CD14-positive monocyte (primary cell): ENCODE measurements around the gene OTUD3. TPM values are rescaled to one million over a fixed set of nuclear protein-coding genes. Genes with fewer than 3 reads are reported as not detected.

Experiments
- DNase-seq, 3 donors: peaks; one replicate each; pipeline ENCODE4 v3.0.0-alpha.2; 2011 to 2022
- H2AFZ ChIP-seq: 2 replicates; pipeline ENCODE4 v1.6.0; 2012; ENCODE audit warnings: mild to moderate bottlenecking, low read depth, low read length, inconsistent platforms; ENCODE audit not compliant: insufficient read depth, poor library complexity, severe bottlenecking
- H3K27ac ChIP-seq, 2 donors: 1 replicate in 1 of 2; 2 replicates in 1 of 2; pipeline ENCODE4 v1.5.1; 2012 to 2013; ENCODE audit warnings: low read length in 2 of 2, control low read depth in 1 of 2, inconsistent platforms in 1 of 2, low read depth in 1 of 2, mild to moderate bottlenecking in 1 of 2
- H3K27me3 ChIP-seq, 2 donors: one replicate each; pipeline versions ENCODE4 v1.6.0 to v1.6.1; 2011 to 2013; ENCODE audit warnings: low read length in 2 of 2; ENCODE audit not compliant: control insufficient read depth in 2 of 2, insufficient read depth in 2 of 2
- H3K36me3 ChIP-seq, 2 donors: replicated peaks in 1 of 2; 1 replicate in 1 of 2; 2 replicates in 1 of 2; pipeline versions ENCODE4 v1.5.1 to v1.6.1; 2012 to 2013; ENCODE audit warnings: low read length in 2 of 2, control low read depth in 1 of 2, inconsistent platforms in 1 of 2, mild to moderate bottlenecking in 1 of 2; ENCODE audit not compliant: insufficient read depth in 2 of 2, control insufficient read depth in 1 of 2
- H3K4me1 ChIP-seq, 2 donors: 1 replicate in 1 of 2; 2 replicates in 1 of 2; pipeline versions ENCODE4 v1.5.1 to v1.6.1; 2012 to 2013; ENCODE audit warnings: low read length in 2 of 2, control low read depth in 1 of 2, inconsistent platforms in 1 of 2, mild to moderate bottlenecking in 1 of 2, moderate library complexity in 1 of 2; ENCODE audit not compliant: insufficient read depth in 2 of 2, control insufficient read depth in 1 of 2
- H3K4me2 ChIP-seq: replicated peaks from 2 replicates; pipeline ENCODE3; 2012; ENCODE audit warnings: low read length, moderate library complexity, mild to moderate bottlenecking; ENCODE audit not compliant: poor library complexity, severe bottlenecking; ENCODE audit errors: extremely low read depth
- H3K4me3 ChIP-seq, 3 experiments: fragments of 200-600 bp in 1 of 3; sonication (generic) in 1 of 3; replicated peaks in 1 of 3; 1 replicate in 2 of 3; 2 replicates in 1 of 3; pipeline ENCODE4 v1.5.1; 2011 to 2013; ENCODE audit warnings: low read length in 3 of 3, mild to moderate bottlenecking in 3 of 3, control low read depth in 2 of 3, low read depth in 2 of 3, inconsistent platforms in 1 of 3, moderate library complexity in 1 of 3
- H3K79me2 ChIP-seq: 2 replicates; pipeline ENCODE4 v1.6.0; 2012; ENCODE audit warnings: mild to moderate bottlenecking, control low read depth, inconsistent platforms, low read length, moderate library complexity; ENCODE audit not compliant: insufficient read depth
- H3K9ac ChIP-seq: 2 replicates; pipeline ENCODE4 v1.6.0; 2017; ENCODE audit warnings: low read length, mild to moderate bottlenecking; ENCODE audit not compliant: insufficient read depth, poor library complexity, severe bottlenecking
- H3K9me3 ChIP-seq, 2 donors: replicated peaks in 1 of 2; 1 replicate in 1 of 2; 2 replicates in 1 of 2; pipeline versions ENCODE4 v1.5.1 to v1.6.1; 2012 to 2013; ENCODE audit warnings: low read length in 2 of 2, control low read depth in 1 of 2; ENCODE audit not compliant: control insufficient read depth in 1 of 2, insufficient read depth in 1 of 2
- H4K20me1 ChIP-seq: 2 replicates; pipeline ENCODE4 v1.6.0; 2012; ENCODE audit warnings: mild to moderate bottlenecking, low read length, control low read depth, moderate library complexity; ENCODE audit not compliant: insufficient read depth
- H3K27ac Mint-ChIP-seq, 7 donors: one replicate each; pipeline ENCODE4 v1.8.0; 2020; ENCODE audit warnings: mild to moderate bottlenecking in 7 of 7, mixed read lengths in 7 of 7, moderate library complexity in 6 of 7, inconsistent platforms in 2 of 7
- H3K27me3 Mint-ChIP-seq, 3 donors: one replicate each; pipeline ENCODE4 v1.8.0; 2021 to 2022; ENCODE audit warnings: low read depth in 3 of 3, mild to moderate bottlenecking in 3 of 3, mixed read lengths in 3 of 3, moderate library complexity in 3 of 3, inconsistent platforms in 1 of 3
- H3K36me3 Mint-ChIP-seq, 2 donors: one replicate each; pipeline ENCODE4 v1.8.0; 2020; ENCODE audit warnings: mixed read lengths in 2 of 2, inconsistent platforms in 1 of 2, mild to moderate bottlenecking in 1 of 2
- H3K4me1 Mint-ChIP-seq: one replicate; pipeline ENCODE4 v1.8.0; 2020; ENCODE audit warnings: mild to moderate bottlenecking, mixed read lengths
- H3K4me3 Mint-ChIP-seq, 2 donors: one replicate each; pipeline ENCODE4 v1.8.0; 2020; ENCODE audit warnings: mild to moderate bottlenecking in 2 of 2, mixed read lengths in 2 of 2, moderate library complexity in 1 of 2
- H3K9me3 Mint-ChIP-seq, 7 donors: one replicate each; pipeline ENCODE4 v1.8.0; 2020 to 2022; ENCODE audit warnings: mixed read lengths in 7 of 7, mild to moderate bottlenecking in 6 of 7, moderate library complexity in 6 of 7, inconsistent platforms in 2 of 7
- CTCF ChIP-seq: fragments of 200-600 bp; IDR thresholded peaks from one replicate; pipeline ENCODE4 v1.8.0; 2022; ENCODE audit warnings: antibody characterized with exemption, mild to moderate bottlenecking
- WGBS: methylation state at CpG from one replicate; pipeline ENCODE4 v1.1.5; 2013; ENCODE audit warnings: missing lambda C conversion rate; ENCODE audit not compliant: insufficient coverage; 5-methylcytosine and 5-hydroxymethylcytosine counted together
- intact Hi-C, 2 donors: fragments of 100-400 bp; cut with micrococcal nuclease; formaldehyde crosslinking; loops; one replicate each; pipeline versions ENCODE4 v1.15.0 to v1.15.1; 2023
- polyA plus RNA-seq, 3 donors: library from polyadenylated mRNA; depleted of rRNA in 1 of 3; unstranded in 2 of 3; stranded (reverse) in 1 of 3; fragments of 300-500 nt in 2 of 3; fragments of >200 nt in 1 of 3; fragmentation: Illumina TruSeq in 2 of 3; gene quantifications; 1 replicate in 2 of 3; 2 replicates in 1 of 3; pipeline ENCODE4 v1.2.3, GENCODE V29; 2012 to 2021

Gene OTUD3
- polyA plus RNA-seq, 3 donors, result 0.05 to 3.8 (median 1.2) TPM

- peaks cover 7% of the 10 kb centered on the region for H3K4me1 Mint-ChIP-seq
- Histone ChIP-seq H3K27me3 (no peaks in the 10 kb centered on the region), H3K27ac (no peak overlapping the region), H3K9ac (no peak overlapping the region), H3K36me3 (peaks cover 47 to 82% of the 10 kb centered on the region in 2 donors), H4K20me1 (peaks cover 8% of the 10 kb centered on the region), H3K4me2 (no peak overlapping the region), H3K4me1 (no peaks in the 10 kb centered on the region), H3K4me3 (no peak overlapping the region), H3K9me3 (no peaks in the 10 kb centered on the region), H3K79me2 (peaks cover 10% of the 10 kb centered on the region), H2AFZ (no peak overlapping the region)
- no peaks in the 10 kb centered on the region for H3K9me3 Mint-ChIP-seq
- WGBS, result 100% methylated on average over 1 of the region's 3 CpGs
- DNase-seq, result no peak
- TF ChIP-seq CTCF, result no peak
- no peaks in the 10 kb centered on the region for H3K27me3 Mint-ChIP-seq
- intact Hi-C loops, result no loop called here
- peaks cover 50 to 53% of the 10 kb centered on the region in 2 donors for H3K36me3 Mint-ChIP-seq
- H3K4me3 Mint-ChIP-seq, result no peak overlapping the region
- no peak overlapping the region for H3K27ac Mint-ChIP-seq
Measured at GRCh38 chr1:19892129-19892528, 9.9 kb downstream of the OTUD3 start.

- H3K4me1 Mint-ChIP-seq, result peaks cover 7% of the 10 kb centered on the region
- Histone ChIP-seq H4K20me1 (peaks cover 8% of the 10 kb centered on the region), H3K36me3 (peaks cover 47 to 80% of the 10 kb centered on the region in 2 donors), H3K4me1 (no peaks in the 10 kb centered on the region), H3K27me3 (no peaks in the 10 kb centered on the region), H3K4me2 (no peak overlapping the region), H3K9me3 (no peaks in the 10 kb centered on the region), H3K9ac (no peak overlapping the region), H2AFZ (no peak overlapping the region), H3K4me3 (no peak overlapping the region), H3K79me2 (peaks cover 8% of the 10 kb centered on the region), H3K27ac (no peak overlapping the region)
- DNase-seq, result no peak
- peaks cover 56 to 58% of the 10 kb centered on the region in 2 donors for H3K36me3 Mint-ChIP-seq
- TF ChIP-seq CTCF, result no peak
- H3K27me3 Mint-ChIP-seq, result no peaks in the 10 kb centered on the region
- 100% methylated on average over 2 of the region's 6 CpGs for WGBS
- no peaks in the 10 kb centered on the region for H3K9me3 Mint-ChIP-seq
- H3K4me3 Mint-ChIP-seq, result no peak overlapping the region
- intact Hi-C loops, result no loop called here
- peak overlapping the region in 1 of 7 donors; percentile 39 for H3K27ac Mint-ChIP-seq
Measured at GRCh38 chr1:19892628-19893168, 10.5 kb downstream of the OTUD3 start.
